H9 (cell line): Measurements from ENCODE around the gene BIN1. TPM values are rescaled to one million over a fixed set of nuclear protein-coding genes. Genes with fewer than 3 reads are reported as not detected.

Experiments used
- DNase-seq: peaks from one replicate; pipeline ENCODE4 v3.0.0-alpha.2; 2017
- H2AFZ ChIP-seq: one replicate; pipeline ENCODE4 v1.6.1; 2013; ENCODE audit warnings: mild to moderate bottlenecking, low read length, control low read depth, moderate library complexity
- H2AK5ac ChIP-seq: 2 replicates; pipeline ENCODE4 v1.6.1; 2013; ENCODE audit warnings: low read length, control low read depth, mixed read lengths; ENCODE audit not compliant: insufficient read length
- H2BK120ac ChIP-seq: one replicate; pipeline ENCODE4 v1.6.1; 2013; ENCODE audit warnings: low read depth, mild to moderate bottlenecking, low read length, control low read depth, inconsistent platforms; ENCODE audit not compliant: poor library complexity, severe bottlenecking
- H2BK12ac ChIP-seq: 2 replicates; pipeline ENCODE4 v1.6.1; 2013; ENCODE audit warnings: low read length, control low read depth, mixed read lengths, low read depth; ENCODE audit not compliant: insufficient read length
- H2BK15ac ChIP-seq: 2 replicates; pipeline ENCODE4 v1.6.1; 2013; ENCODE audit warnings: low read depth, low read length, control low read depth
- H2BK20ac ChIP-seq: one replicate; pipeline ENCODE4 v1.6.1; 2013; ENCODE audit warnings: low read depth, mild to moderate bottlenecking, low read length, control low read depth, inconsistent platforms; ENCODE audit not compliant: poor library complexity, severe bottlenecking
- H2BK5ac ChIP-seq: 2 replicates; pipeline ENCODE4 v1.6.1; 2013; ENCODE audit warnings: low read length, control low read depth, mixed read lengths; ENCODE audit not compliant: insufficient read length
- H3K14ac ChIP-seq: 2 replicates; pipeline ENCODE4 v1.6.1; 2013; ENCODE audit warnings: low read length, control low read depth; ENCODE audit not compliant: insufficient read depth
- H3K18ac ChIP-seq: 2 replicates; pipeline ENCODE4 v1.6.1; 2013; ENCODE audit warnings: low read depth, mild to moderate bottlenecking, mixed read lengths, low read length, control low read depth; ENCODE audit not compliant: insufficient read length
- H3K23ac ChIP-seq: 2 replicates; pipeline ENCODE4 v1.6.1; 2013; ENCODE audit warnings: low read length, control low read depth, mixed read lengths, low read depth; ENCODE audit not compliant: insufficient read length
- H3K23me2 ChIP-seq: 2 replicates; pipeline ENCODE4 v1.6.1; 2013; ENCODE audit warnings: low read depth, mild to moderate bottlenecking, mixed read lengths, low read length, control low read depth; ENCODE audit not compliant: insufficient read length, poor library complexity, severe bottlenecking
- H3K27ac ChIP-seq: 2 replicates; pipeline ENCODE4 v1.5.1; 2013; ENCODE audit warnings: low read length, control low read depth, mixed read lengths, low read depth; ENCODE audit not compliant: insufficient read length
- H3K27me3 ChIP-seq: 2 replicates; pipeline ENCODE4 v1.6.1; 2013; ENCODE audit warnings: low read length, control low read depth, inconsistent platforms; ENCODE audit not compliant: insufficient read depth
- H3K4ac ChIP-seq: 2 replicates; pipeline ENCODE4 v1.6.1; 2013; ENCODE audit warnings: low read depth, mild to moderate bottlenecking, control low read depth, inconsistent platforms, low read length, moderate library complexity
- H3K4me1 ChIP-seq: 2 replicates; pipeline ENCODE4 v1.6.1; 2013; ENCODE audit warnings: low read length, control low read depth, inconsistent platforms; ENCODE audit not compliant: insufficient read depth
- H3K4me2 ChIP-seq: 2 replicates; pipeline ENCODE4 v1.6.1; 2013; ENCODE audit warnings: low read length, control low read depth, mixed read lengths; ENCODE audit not compliant: insufficient read length, insufficient read depth
- H3K56ac ChIP-seq: 2 replicates; pipeline ENCODE4 v1.6.1; 2013; ENCODE audit warnings: low read depth, mild to moderate bottlenecking, mixed read lengths, low read length, control low read depth; ENCODE audit not compliant: insufficient read length
- H3K79me1 ChIP-seq: 2 replicates; pipeline ENCODE4 v1.6.1; 2013; ENCODE audit warnings: low read depth, mild to moderate bottlenecking, moderate library complexity, low read length, control low read depth, inconsistent platforms; ENCODE audit not compliant: insufficient read depth, poor library complexity, severe bottlenecking
- H3K79me2 ChIP-seq: 2 replicates; pipeline ENCODE4 v1.6.1; 2013; ENCODE audit warnings: low read length, control low read depth, inconsistent platforms; ENCODE audit not compliant: insufficient read depth
- H3K9ac ChIP-seq: 2 replicates; pipeline ENCODE4 v1.6.1; 2013; ENCODE audit warnings: low read length, control low read depth, mixed read lengths; ENCODE audit not compliant: insufficient read length; ENCODE audit errors: extremely low read depth
- H3K9me3 ChIP-seq: one replicate; pipeline ENCODE4 v1.6.1; 2013; ENCODE audit warnings: low read depth, low read length, inconsistent platforms; ENCODE audit not compliant: control insufficient read depth
- H3T11ph ChIP-seq: one replicate; pipeline ENCODE4 v1.6.1; 2013; ENCODE audit warnings: mild to moderate bottlenecking, low read length, control low read depth, inconsistent platforms
- H4K20me1 ChIP-seq: one replicate; pipeline ENCODE4 v1.6.1; 2013; ENCODE audit not compliant: control insufficient read depth, insufficient read length, insufficient read depth
- H4K5ac ChIP-seq: 2 replicates; pipeline ENCODE4 v1.6.1; 2013; ENCODE audit warnings: low read depth, mild to moderate bottlenecking, mixed read lengths, low read length, control low read depth; ENCODE audit not compliant: insufficient read length
- H4K8ac ChIP-seq: replicated peaks from 2 replicates; pipeline ENCODE4 v1.6.1; 2013; ENCODE audit warnings: low read length, control low read depth, mixed read lengths, low read depth; ENCODE audit not compliant: insufficient read length
- H4K91ac ChIP-seq: 2 replicates; pipeline ENCODE4 v1.6.1; 2013; ENCODE audit warnings: low read depth, mild to moderate bottlenecking, moderate library complexity, mixed read lengths, low read length, control low read depth; ENCODE audit not compliant: insufficient read length
- H3K27ac Mint-ChIP-seq, 3 experiments: 2 replicates in 2 of 3; 3 replicates in 1 of 3; pipeline ENCODE4 v1.8.0; 2020 to 2021; ENCODE audit warnings: mixed read lengths in 3 of 3, mild to moderate bottlenecking in 1 of 3, moderate library complexity in 1 of 3
- H3K27me3 Mint-ChIP-seq: 2 replicates; pipeline ENCODE4 v1.8.0; 2021; ENCODE audit warnings: low read depth, mild to moderate bottlenecking, moderate library complexity, mixed read lengths
- H3K36me3 Mint-ChIP-seq, 3 experiments: 2 replicates in 2 of 3; 3 replicates in 1 of 3; pipeline ENCODE4 v1.8.0; 2020 to 2021; ENCODE audit warnings: low read depth in 3 of 3, mixed read lengths in 3 of 3; ENCODE audit not compliant: insufficient read depth in 1 of 3
- H3K4me1 Mint-ChIP-seq, 2 experiments: 2 replicates each; pipeline ENCODE4 v1.8.0; 2020; ENCODE audit warnings: mixed read lengths in 2 of 2
- H3K4me3 Mint-ChIP-seq, 2 experiments: 2 replicates in 1 of 2; 3 replicates in 1 of 2; pipeline ENCODE4 v1.8.0; 2020 to 2021; ENCODE audit warnings: mild to moderate bottlenecking in 2 of 2, mixed read lengths in 2 of 2, moderate library complexity in 1 of 2
- H3K9me3 Mint-ChIP-seq, 2 experiments: 2 replicates in 1 of 2; 3 replicates in 1 of 2; pipeline ENCODE4 v1.8.0; 2020; ENCODE audit warnings: mild to moderate bottlenecking in 2 of 2, mixed read lengths in 2 of 2, moderate library complexity in 1 of 2
- WGBS: extraction: QIAGEN DNeasy Blood & Tissue Kit; methylation state at CpG from one replicate; pipeline ENCODE4 v1.1.7; 2013; ENCODE audit warnings: missing lambda C conversion rate, low lambda C conversion rate, mixed read lengths; ENCODE audit not compliant: insufficient read length; ENCODE audit errors: extremely low coverage; 5-methylcytosine and 5-hydroxymethylcytosine counted together
- total RNA-seq: library from RNA; stranded (reverse); gene quantifications from 2 replicates; pipeline ENCODE4 v1.2.1, GENCODE V29; 2021
- TF ChIP-seq, protein P1 (sequence below): fragments of 200-600 bp; sonication (generic); conservative IDR thresholded peaks from 3 replicates; pipeline ENCODE4 v1.8.0; 2021; ENCODE audit warnings: antibody characterized with exemption, mild to moderate bottlenecking

Gene BIN1
- total RNA-seq, 1 experiment from 2014 or later = 32.0 TPM

DNA sequence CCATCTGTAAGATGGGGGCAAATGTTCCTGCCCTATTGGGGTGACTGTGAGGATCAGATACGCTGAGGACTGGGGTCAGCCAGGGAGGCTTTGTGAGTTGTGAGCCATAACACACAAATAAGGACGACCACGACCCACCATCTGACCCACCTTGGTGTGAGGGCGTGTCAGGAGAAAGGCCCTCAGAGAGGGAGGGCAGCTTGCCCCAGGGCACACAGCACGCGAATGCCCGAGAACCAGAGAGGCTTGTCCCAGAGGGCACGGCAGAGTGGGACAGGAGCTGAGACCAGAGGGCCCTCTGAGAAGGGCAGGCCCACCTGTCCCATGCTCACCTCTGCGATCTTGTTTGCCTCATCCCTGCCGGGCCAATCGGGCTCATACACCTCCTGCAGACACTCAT is 36.7 kb downstream of the BIN1 start:
- Histone ChIP-seq H3K4me1 (no peaks in the 10 kb centered on the region), H2BK5ac (no peak overlapping the region), H3K18ac (no peak overlapping the region), H3K27ac (no peak overlapping the region), H3K27me3 (no peaks in the 10 kb centered on the region; the same call in 1 of the 2 replicates), H4K8ac (no peak overlapping the region), H2BK120ac (no peak overlapping the region), H3K14ac (no peak overlapping the region), H3K4ac (no peak overlapping the region), H2BK20ac (no peak overlapping the region), H3T11ph (no peak overlapping the region), H4K91ac (no peak overlapping the region), H2AFZ (no peak overlapping the region), H4K5ac (no peak overlapping the region), H4K20me1 (peaks cover 4% of the 10 kb centered on the region), H2BK15ac (no peak overlapping the region), H3K23ac (no peak overlapping the region), H3K9ac (no peak overlapping the region), H3K56ac (no peak overlapping the region), H2BK12ac (no peak overlapping the region), H2AK5ac (no peak overlapping the region), H3K23me2 (no peaks in the 10 kb centered on the region), H3K9me3 (no peaks in the 10 kb centered on the region), H3K79me2 (no peaks in the 10 kb centered on the region), H3K4me2 (no peak overlapping the region), H3K79me1 (no peaks in the 10 kb centered on the region)
- H3K36me3 Mint-ChIP-seq = peaks cover 0 to 9% (median 5%) of the 10 kb centered on the region in 3 experiments; a peak in 3 of 7 replicates
- no peaks in the 10 kb centered on the region for H3K9me3 Mint-ChIP-seq
- H3K4me1 Mint-ChIP-seq = peaks cover 0 to 19% of the 10 kb centered on the region in 2 experiments; a peak in 3 of 4 replicates
- H3K4me3 Mint-ChIP-seq = no peak overlapping the region
- peaks cover 2% of the 10 kb centered on the region; the same call in 1 of the 2 replicates for H3K27me3 Mint-ChIP-seq
- TF ChIP-seq, protein P1, sequence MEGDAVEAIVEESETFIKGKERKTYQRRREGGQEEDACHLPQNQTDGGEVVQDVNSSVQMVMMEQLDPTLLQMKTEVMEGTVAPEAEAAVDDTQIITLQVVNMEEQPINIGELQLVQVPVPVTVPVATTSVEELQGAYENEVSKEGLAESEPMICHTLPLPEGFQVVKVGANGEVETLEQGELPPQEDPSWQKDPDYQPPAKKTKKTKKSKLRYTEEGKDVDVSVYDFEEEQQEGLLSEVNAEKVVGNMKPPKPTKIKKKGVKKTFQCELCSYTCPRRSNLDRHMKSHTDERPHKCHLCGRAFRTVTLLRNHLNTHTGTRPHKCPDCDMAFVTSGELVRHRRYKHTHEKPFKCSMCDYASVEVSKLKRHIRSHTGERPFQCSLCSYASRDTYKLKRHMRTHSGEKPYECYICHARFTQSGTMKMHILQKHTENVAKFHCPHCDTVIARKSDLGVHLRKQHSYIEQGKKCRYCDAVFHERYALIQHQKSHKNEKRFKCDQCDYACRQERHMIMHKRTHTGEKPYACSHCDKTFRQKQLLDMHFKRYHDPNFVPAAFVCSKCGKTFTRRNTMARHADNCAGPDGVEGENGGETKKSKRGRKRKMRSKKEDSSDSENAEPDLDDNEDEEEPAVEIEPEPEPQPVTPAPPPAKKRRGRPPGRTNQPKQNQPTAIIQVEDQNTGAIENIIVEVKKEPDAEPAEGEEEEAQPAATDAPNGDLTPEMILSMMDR = no peak
- H3K27ac Mint-ChIP-seq = no peak overlapping the region
- no CpG with 5 or more reads among the region's 11 CpGs for WGBS
- DNase-seq = no peak
